Glomerular visceral epithelial cell (primary cell): ENCODE results near the gene PDK1.

Source experiments
- DNase-seq: peaks from one replicate; pipeline ENCODE4 v3.0.0-alpha.2; 2016; ENCODE audit errors: extremely low spot score

Gene PDK1

GRCh38 chr2:172640389-172640788 lies 84.5 kb downstream of the PDK1 start:
- DNase-seq: no peak

GRCh38 chr2:172642301-172643020 lies 86.6 kb downstream of the PDK1 start:
- DNase-seq: no peak

- DNase-seq: no peak
Measured at GRCh38 chr2:172643142-172643541, 87.3 kb downstream of the PDK1 start.

GRCh38 chr2:172647439-172647838 lies 91.5 kb downstream of the PDK1 start:
- DNase-seq: no peak

GRCh38 chr2:172655091-172655837 lies 99.4 kb downstream of the PDK1 start:
- DNase-seq: peak; percentile 54

- no peak for DNase-seq
Measured at GRCh38 chr2:172655838-172656573, 100.1 kb downstream of the PDK1 start.
